Large intestine (tissue), 3 donors: ENCODE results near the gene CIAO1. TPM values are rescaled to one million over a fixed set of nuclear protein-coding genes. Genes with fewer than 3 reads are reported as not detected.
A peak's percentile ranks its signal among the peaks of the same experiment; 100 is the strongest.
"Not testable (repeated sequence)": the region's sequence is repeated elsewhere in the genome, so short reads cannot be mapped to it uniquely, and the experiment has no call there.

ENCODE experiments used
- DNase-seq, 2 donors: peaks; one replicate each; pipeline versions ENCODE4 v3.0.0 to v3.0.0-alpha.2; 2013
- H3K27ac ChIP-seq: one replicate; pipeline ENCODE4 v1.5.1; 2013; ENCODE audit warnings: low read length
- H3K27me3 ChIP-seq: 2 replicates; pipeline ENCODE4 v1.6.1; 2013; ENCODE audit warnings: low read length; ENCODE audit not compliant: control insufficient read depth, insufficient read depth
- H3K36me3 ChIP-seq: 2 replicates; pipeline ENCODE4 v1.6.1; 2013; ENCODE audit warnings: low read length; ENCODE audit not compliant: control insufficient read depth, insufficient read depth
- H3K4me1 ChIP-seq: one replicate; pipeline ENCODE4 v1.6.1; 2013; ENCODE audit warnings: low read length; ENCODE audit not compliant: control insufficient read depth, insufficient read depth
- H3K4me3 ChIP-seq: one replicate; pipeline ENCODE4 v1.5.1; 2013; ENCODE audit warnings: low read length
- H3K9me3 ChIP-seq: one replicate; pipeline ENCODE4 v1.6.1; 2013; ENCODE audit warnings: mild to moderate bottlenecking, low read depth, low read length, moderate library complexity; ENCODE audit not compliant: control insufficient read depth
- WGBS: methylation state at CpG from one replicate; pipeline ENCODE4 v1.1.5; 2013; ENCODE audit warnings: low lambda C conversion rate; ENCODE audit not compliant: insufficient coverage; 5-methylcytosine and 5-hydroxymethylcytosine counted together
- polyA plus RNA-seq: library from polyadenylated mRNA; unstranded; fragments of 120-200 nt; gene quantifications from one replicate; pipeline ENCODE4 v1.2.1, GENCODE V29; 2013

CIAO1 gene
- polyA plus RNA-seq, 1 donor: 70.0 TPM

DNA sequence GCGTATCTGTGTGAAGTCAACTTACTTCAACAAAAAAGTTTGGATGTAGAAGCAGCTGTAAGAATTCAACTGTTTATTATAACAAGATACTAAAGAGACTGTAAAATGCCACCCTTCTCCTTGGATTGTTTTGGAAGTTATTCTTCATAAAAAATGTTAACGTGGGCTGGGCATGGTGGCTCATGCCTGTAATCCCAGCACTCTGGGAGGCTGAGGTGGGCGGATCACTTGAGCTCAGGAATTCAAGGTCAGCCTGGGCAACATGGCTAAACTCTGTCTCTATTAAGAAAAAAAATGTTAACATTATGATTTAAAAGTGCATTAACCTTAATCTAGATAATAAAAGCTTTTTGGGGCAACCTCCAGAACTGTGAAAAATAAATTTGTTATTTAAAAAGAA lies 7.7 kb downstream of the CIAO1 start:
- Histone ChIP-seq H3K36me3 (peaks cover 77% of the 10 kb centered on the region), H3K4me1 (no peaks in the 10 kb centered on the region), H3K9me3 (no peaks in the 10 kb centered on the region), H3K27ac (no peak overlapping the region), H3K4me3 (no peak overlapping the region), H3K27me3 (no peaks in the 10 kb centered on the region)
- no CpG with 5 or more reads among the region's 3 CpGs for WGBS
- no peak for DNase-seq

DNA sequence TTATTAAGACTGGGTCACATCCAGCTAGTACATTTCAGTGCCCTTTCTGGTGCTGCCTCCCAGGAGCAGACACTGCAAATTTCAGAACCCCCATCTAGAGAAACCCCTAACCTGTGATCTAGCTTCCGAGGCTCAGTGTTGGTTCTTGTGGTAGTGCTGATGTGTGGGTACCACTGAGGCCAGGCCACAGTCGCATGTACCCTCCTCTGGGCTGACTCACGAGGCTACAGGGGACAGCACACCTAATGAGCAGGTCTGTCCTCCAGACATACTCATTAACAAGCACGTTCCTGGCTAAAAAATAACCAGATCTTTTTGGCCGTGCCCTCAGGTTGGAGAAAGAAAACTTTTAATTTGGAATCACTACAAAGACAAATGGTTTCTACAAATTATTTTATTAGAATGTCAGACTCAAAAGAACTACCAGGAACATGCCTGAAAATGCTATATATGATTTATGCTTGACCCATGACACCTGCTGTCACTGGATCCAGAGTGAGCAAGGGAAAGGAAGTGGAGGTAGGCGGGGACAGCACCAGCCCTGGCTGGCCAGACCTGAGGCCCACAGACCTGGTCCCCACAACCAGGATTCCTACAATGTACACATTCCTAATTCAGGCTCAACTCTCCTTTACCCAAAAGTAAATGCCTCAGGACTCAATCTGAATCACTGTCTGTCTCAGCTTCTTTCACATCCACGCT lies 8.5 kb downstream of the CIAO1 start:
- no peaks in the 10 kb centered on the region for H3K4me1 ChIP-seq
- no peaks in the 10 kb centered on the region for H3K9me3 ChIP-seq
- DNase-seq: no peak
- H3K36me3 ChIP-seq: peaks cover 77% of the 10 kb centered on the region
- H3K4me3 ChIP-seq: no peak overlapping the region
- WGBS: 83% methylated on average over 1 of the region's 7 CpGs
- no peak overlapping the region for H3K27ac ChIP-seq
- no peaks in the 10 kb centered on the region for H3K27me3 ChIP-seq

DNA sequence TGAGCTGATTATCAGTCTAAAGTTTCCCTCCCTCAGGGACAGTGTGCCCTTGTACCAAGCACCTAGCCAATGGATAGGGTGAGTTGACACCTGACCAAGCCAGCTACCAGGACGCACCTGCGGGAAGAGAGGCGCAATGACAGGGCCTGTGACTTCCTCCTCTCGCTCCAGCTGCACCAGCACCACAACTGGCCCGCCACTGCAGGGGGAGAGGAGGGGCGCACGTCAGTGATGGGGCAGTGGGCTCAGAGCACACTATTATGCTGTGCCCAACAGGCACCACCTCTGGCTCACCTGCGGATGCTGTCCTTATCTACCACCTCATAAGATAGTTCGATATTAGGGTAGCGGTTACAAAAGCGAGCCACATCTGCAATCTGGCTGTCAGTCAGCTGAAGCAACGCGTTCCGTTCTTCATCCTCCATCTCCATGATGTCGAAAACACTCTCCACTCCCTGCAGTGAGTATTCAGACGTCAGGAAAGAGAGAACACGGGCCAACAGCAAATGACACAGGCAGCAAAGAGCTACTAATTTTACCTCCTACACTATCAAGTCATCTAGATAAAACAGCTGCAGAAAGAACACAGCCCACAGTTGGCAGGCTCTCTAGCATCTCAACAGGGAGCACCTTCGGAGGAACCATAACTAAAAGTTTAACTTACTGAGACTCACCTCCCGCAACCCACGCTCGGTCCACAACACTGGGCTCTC lies 10.9 kb downstream of the CIAO1 start:
- Histone ChIP-seq H3K36me3 (peaks cover 77% of the 10 kb centered on the region), H3K27ac (no peak overlapping the region), H3K9me3 (no peaks in the 10 kb centered on the region), H3K27me3 (no peaks in the 10 kb centered on the region), H3K4me3 (no peak overlapping the region), H3K4me1 (no peaks in the 10 kb centered on the region)
- WGBS: no CpG with 5 or more reads among the region's 21 CpGs
- DNase-seq: no peak

DNA sequence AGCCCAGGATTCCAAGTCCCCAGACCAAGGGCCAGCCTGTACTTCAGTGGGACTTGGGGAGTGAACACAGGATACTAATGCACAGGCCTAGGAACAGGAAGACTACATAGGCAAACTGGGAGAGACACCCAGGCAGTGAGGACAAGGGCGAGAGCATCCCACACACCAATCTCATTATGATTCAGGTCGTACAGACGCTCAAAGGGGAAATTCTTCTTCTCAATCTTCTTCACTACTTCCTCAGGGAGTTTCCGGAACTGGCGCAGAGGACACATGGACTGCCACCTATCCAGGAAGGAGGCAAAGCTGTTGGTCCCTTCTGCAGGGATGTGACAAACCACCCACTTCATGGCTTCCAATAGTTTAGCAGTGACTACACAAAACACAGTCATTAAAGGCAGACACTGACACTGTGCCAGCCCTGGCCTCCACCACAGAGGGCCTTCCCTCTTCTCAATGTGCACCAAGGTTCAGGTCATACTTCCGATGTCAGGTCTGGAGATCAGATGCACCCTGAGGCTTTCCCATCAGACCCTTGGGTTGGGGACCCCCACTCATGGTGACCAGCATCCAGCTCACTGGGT lies 21.3 kb downstream of the CIAO1 start:
- no peak for DNase-seq
- Histone ChIP-seq H3K36me3 (peaks cover 97% of the 10 kb centered on the region), H3K4me3 (no peak overlapping the region), H3K4me1 (no peaks in the 10 kb centered on the region), H3K27ac (no peak overlapping the region), H3K27me3 (no peaks in the 10 kb centered on the region), H3K9me3 (no peaks in the 10 kb centered on the region)
- no CpG with 5 or more reads among the region's 6 CpGs for WGBS

DNA sequence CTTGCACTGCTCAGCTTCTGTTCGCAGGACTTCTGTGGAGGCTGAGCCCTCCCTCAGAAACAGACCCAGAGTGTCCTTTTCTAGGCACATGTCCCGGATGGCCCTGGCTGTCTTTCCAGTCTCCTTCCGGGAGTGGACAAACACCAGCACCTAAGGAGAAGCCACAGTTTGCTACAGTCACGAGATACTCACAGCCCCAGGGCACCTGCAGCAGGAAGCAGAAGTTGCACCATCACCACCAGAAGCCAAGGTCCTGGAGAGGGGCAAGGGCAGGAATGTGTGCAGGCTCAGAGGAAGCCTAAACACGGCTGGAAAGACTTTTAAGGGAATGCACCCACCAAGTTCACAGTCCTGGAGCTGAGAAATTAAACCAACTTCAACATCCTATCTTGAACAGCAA lies 25.7 kb downstream of the CIAO1 start:
- no peak overlapping the region for H3K27ac ChIP-seq
- WGBS: no CpG with 5 or more reads among the region's 5 CpGs
- no peak overlapping the region for H3K4me3 ChIP-seq
- DNase-seq: no peak
- no peaks in the 10 kb centered on the region for H3K27me3 ChIP-seq
- H3K9me3 ChIP-seq: no peaks in the 10 kb centered on the region
- no peaks in the 10 kb centered on the region for H3K4me1 ChIP-seq
- peaks cover 97% of the 10 kb centered on the region for H3K36me3 ChIP-seq

DNA sequence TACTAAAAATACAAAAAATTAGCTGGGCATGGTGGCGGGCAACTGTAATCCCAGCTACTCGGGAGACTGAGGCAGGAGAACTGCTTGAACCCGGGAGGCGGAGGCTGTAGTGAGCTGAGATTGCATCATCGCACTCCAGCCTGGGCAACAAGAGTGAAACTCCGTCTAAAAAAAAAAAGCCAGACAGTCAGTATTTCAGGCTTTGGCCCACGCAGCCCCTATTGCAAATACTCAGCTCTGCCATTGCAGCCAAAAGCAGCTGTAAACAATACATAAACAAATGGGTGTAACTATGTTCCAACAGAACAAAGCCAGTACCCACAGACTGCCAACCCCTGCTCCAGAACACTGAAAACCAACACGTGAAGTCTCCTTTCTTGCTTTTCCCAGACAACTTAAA lies 28.2 kb downstream of the CIAO1 start:
- not testable (repeated sequence) for H3K9me3 ChIP-seq, H3K27me3 ChIP-seq, H3K4me1 ChIP-seq, H3K27ac ChIP-seq, H3K4me3 ChIP-seq, DNase-seq
- H3K36me3 ChIP-seq: peaks cover 97% of the 10 kb centered on the region
- no CpG with 5 or more reads among the region's 8 CpGs for WGBS

DNA sequence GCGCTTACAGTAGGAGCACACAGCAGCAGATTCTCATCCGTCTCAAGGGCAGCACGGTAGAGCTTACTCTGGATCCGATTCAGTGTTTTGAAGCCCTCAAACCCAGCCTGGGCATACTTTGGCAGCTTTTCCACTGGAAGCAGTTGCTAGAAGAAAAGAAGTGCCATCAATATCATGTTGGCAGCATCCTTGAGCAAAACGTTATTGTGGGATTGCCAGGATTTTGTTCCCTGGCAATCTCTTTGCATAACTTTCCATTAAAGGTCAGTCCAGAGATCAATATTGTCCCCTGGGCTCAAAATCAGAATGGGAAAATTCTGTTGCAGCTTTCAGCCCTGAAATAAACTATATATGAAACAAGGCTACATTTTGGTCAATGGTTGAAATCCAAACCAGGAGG lies 30.9 kb downstream of the CIAO1 start:
- Histone ChIP-seq H3K4me3 (no peak overlapping the region), H3K27ac (no peak overlapping the region), H3K4me1 (no peaks in the 10 kb centered on the region), H3K36me3 (peaks cover 93% of the 10 kb centered on the region), H3K9me3 (no peaks in the 10 kb centered on the region), H3K27me3 (no peaks in the 10 kb centered on the region)
- no peak for DNase-seq
- WGBS: no CpG with 5 or more reads among the region's 5 CpGs

DNA sequence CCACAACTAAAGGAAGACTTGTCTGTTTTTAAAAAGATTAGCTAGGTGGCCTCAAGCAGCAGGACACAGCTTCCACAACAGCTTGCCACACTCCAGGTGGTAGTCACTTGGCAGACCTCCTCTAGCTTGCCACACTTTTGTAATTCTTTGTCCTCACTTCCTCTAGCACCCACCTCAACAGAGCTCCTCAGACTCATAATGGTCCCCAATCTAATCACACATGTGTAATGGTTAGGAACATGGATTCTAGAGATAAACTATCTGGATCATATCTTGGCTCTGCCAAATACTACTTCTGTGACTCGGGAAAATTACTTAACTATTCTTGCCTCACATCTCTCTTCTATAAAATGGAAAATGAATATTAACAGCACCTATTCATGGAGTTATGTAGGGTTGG lies 35.8 kb downstream of the CIAO1 start:
- H3K4me1 ChIP-seq: peaks cover 8% of the 10 kb centered on the region
- peaks cover 65% of the 10 kb centered on the region for H3K36me3 ChIP-seq
- H3K27me3 ChIP-seq: no peaks in the 10 kb centered on the region
- H3K27ac ChIP-seq: no peak overlapping the region
- no CpG with 5 or more reads among the region's 1 CpG for WGBS
- no peak overlapping the region for H3K4me3 ChIP-seq
- no peaks in the 10 kb centered on the region for H3K9me3 ChIP-seq
- no peak for DNase-seq

DNA sequence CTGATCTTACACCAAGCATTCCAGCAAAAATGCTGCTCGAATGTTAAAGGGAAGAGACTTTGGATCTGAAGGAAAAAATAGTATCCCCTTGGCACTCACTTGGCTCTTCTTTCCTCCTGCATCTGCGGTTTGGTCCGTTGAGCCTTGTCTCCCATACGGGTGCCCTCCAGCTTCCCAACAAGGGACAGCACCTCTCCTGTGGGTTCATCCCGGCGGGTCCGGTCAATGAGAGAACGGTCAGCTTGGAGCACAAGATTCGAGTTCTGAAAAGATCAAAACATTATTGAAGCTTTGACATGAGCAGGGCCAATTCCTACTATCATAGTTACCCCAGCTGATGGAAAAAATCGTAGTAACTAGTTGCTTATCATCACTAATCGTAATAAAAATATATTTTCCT lies 38.6 kb downstream of the CIAO1 start:
- Histone ChIP-seq H3K27ac (peak overlapping the region; percentile 85), H3K4me1 (peaks cover 8% of the 10 kb centered on the region), H3K27me3 (no peaks in the 10 kb centered on the region), H3K9me3 (no peaks in the 10 kb centered on the region), H3K4me3 (peak overlapping the region; percentile 94), H3K36me3 (peaks cover 38% of the 10 kb centered on the region)
- DNase-seq: no peak
- no CpG with 5 or more reads among the region's 11 CpGs for WGBS

GRCh38 chr2:96305091-96305978 lies 39.3 kb downstream of the CIAO1 start, which contains the start of gene SNRNP200:
Gene SNRNP200, minus strand, starts transcription at chr2:96305546. Its CDS starts 109 bp downstream, at chr2:96305437.
- peaks cover 31% of the 10 kb centered on the region for H3K36me3 ChIP-seq
- DNase-seq: peak; percentile 82 to 92
- peak within 1 kb of the TSS; percentile 85 for H3K27ac ChIP-seq
- no peaks in the 10 kb centered on the region for H3K9me3 ChIP-seq
- H3K4me1 ChIP-seq: peaks cover 8% of the 10 kb centered on the region
- no CpG with 5 or more reads among the region's 61 CpGs for WGBS
- H3K4me3 ChIP-seq: peak within 1 kb of the TSS; percentile 94
- no peaks in the 10 kb centered on the region for H3K27me3 ChIP-seq
